H7 (cell line): ENCODE data around the gene ENG. TPM values are rescaled to one million over a fixed set of nuclear protein-coding genes. Genes with fewer than 3 reads are reported as not detected.

ENCODE experiments used
- DNase-seq: peaks from one replicate; pipeline ENCODE4 v3.0.0; 2012
- H3K27me3 ChIP-seq: 2 replicates; pipeline ENCODE4 v1.6.0; 2011; ENCODE audit warnings: mild to moderate bottlenecking, low read length; ENCODE audit not compliant: control insufficient read depth, insufficient read depth
- H3K36me3 ChIP-seq: replicated peaks from 2 replicates; pipeline ENCODE4 v1.5.1; 2011; ENCODE audit warnings: low read length; ENCODE audit not compliant: control insufficient read depth, insufficient read depth
- H3K4me3 ChIP-seq: 2 replicates; pipeline ENCODE4 v1.5.1; 2011; ENCODE audit warnings: low read depth, mild to moderate bottlenecking, control low read depth, low read length, moderate library complexity; ENCODE audit not compliant: insufficient read depth
- total RNA-seq: library from RNA; depleted of rRNA; stranded (reverse); fragments of >200 nt; shearing (Covaris generic); gene quantifications from 2 replicates; pipeline ENCODE4 v1.2.3, GENCODE V29; 2014

ENG gene
- total RNA-seq, 1 experiment from 2014 or later: 1.8 TPM

- Histone ChIP-seq H3K27me3 (no peaks in the 10 kb centered on the region), H3K36me3 (peaks cover 33% of the 10 kb centered on the region), H3K4me3 (no peak overlapping the region)
- DNase-seq: no peak
Observed at GRCh38 chr9:127812011-127812410, 42.4 kb downstream of the ENG start.

DNA sequence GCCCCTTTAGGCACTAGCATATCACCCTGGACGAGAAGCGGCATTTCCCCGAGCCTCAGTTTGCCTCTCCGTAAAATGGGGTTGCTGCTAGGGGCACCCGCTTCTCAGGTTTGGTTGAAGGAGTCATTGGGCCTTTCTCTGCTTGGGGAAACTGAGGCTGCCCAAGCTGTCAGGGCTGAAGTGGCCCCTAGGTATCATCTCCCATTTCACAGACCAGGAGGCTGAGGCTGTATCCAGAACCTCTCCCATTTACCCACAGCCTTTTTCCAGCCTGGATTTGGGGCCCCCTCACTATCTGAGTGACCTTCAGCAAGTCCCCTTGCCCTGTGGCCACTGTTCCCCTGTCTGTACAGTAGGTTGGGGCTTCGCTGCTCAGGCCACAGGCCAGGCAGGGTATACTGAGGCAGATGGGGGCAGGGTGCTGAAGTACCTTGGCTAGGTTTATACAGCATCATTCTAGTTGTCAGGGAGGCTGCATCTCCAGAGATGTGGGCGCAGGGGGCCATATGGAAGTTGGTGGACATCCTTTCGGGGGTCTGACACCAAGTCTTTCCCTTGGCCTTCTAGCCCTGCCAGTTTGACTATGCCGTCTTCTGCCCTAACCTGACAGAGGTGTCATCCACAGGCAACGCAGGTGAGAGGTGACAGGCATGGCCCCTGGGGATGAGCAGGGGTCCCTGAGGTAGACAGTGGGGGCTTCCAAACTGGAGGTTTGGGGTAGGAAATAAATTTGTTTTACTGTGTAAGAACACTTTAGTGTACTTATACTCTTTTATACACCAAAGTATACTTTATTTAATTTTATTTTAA lies 43.9 kb downstream of the ENG start:
- peak; percentile 17 for DNase-seq
- Histone ChIP-seq H3K4me3 (no peak overlapping the region), H3K36me3 (peaks cover 33% of the 10 kb centered on the region), H3K27me3 (no peaks in the 10 kb centered on the region)

DNA sequence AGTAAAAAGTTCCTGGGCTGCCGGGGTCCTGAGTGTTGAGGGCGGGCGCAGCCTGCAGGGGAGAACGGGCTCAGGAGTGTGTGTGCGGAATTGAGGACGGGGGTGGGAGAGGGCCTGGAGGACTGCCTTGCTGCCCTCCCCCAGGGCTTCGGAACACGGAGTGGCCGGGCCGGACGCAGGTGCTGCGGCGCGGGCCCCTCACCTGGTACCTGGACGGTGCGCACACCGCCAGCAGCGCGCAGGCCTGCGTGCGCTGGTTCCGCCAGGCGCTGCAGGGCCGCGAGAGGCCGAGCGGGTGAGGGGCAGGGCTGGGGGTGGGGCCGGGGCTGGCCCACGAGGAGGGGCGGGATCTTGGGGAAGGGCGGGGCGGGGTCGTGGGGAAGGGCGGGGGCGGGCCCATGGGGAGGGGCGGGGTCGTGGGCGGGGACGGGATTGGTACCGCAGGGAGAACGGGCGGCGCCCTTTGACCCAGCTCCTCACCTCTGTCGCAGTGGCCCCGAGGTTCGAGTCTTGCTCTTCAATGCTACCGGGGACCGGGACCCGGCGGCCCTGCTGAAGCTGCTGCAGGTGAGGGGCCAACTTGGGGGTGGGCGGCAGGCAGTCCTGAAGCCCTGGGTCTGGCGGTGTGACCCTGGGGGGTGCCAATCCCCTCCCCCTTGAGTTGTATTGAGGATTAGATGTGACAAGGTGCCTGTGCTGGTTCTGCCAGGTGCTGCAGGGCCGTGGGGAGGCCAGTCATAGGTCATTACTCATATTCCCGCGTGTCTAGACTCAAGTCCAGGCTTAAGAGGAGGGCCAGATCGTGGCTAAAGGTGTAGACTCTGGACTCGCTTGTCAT lies 44.7 kb downstream of the ENG start:
- Histone ChIP-seq H3K36me3 (peaks cover 30% of the 10 kb centered on the region), H3K27me3 (no peaks in the 10 kb centered on the region), H3K4me3 (peak overlapping the region; percentile 27)
- peak; percentile 99 for DNase-seq

DNA sequence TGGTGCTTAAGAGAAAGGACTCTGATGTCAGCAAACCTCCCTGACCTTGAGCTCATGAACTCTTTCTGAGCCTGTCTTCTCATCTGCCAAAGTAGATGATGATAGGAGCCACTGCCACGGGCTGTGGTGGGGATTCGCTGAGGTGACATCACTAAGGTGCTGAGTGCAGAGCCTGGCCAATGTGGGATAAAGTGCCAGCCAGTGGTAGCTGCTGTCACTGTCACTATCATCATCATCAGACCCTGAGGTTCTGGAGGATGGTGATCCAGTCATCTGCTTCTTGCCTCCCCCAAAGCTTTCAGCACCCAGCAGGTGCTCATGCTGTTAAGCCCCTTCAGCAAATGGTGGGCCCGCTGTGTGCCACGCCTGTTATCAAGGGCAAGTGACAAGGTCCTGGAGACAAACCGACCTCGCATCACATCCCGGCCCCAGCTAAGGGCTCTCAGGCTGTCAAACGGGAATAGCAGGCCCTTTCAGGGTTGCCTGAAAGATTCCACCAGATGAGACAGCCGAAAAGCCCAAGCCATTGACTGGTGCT lies 45.4 kb downstream of the ENG start:
- DNase-seq: no peak
- Histone ChIP-seq H3K36me3 (peaks cover 28% of the 10 kb centered on the region), H3K4me3 (no peak overlapping the region), H3K27me3 (no peaks in the 10 kb centered on the region)

GRCh38 chr9:127808347-127809001 lies 46.0 kb downstream of the ENG start:
- Histone ChIP-seq H3K27me3 (no peaks in the 10 kb centered on the region), H3K36me3 (peaks cover 24% of the 10 kb centered on the region), H3K4me3 (no peak overlapping the region)
- peak; percentile 35 for DNase-seq

GRCh38 chr9:127806871-127807270 lies 47.6 kb downstream of the ENG start:
- no peak for DNase-seq
- Histone ChIP-seq H3K36me3 (peaks cover 11% of the 10 kb centered on the region), H3K27me3 (no peaks in the 10 kb centered on the region), H3K4me3 (no peak overlapping the region)

DNA sequence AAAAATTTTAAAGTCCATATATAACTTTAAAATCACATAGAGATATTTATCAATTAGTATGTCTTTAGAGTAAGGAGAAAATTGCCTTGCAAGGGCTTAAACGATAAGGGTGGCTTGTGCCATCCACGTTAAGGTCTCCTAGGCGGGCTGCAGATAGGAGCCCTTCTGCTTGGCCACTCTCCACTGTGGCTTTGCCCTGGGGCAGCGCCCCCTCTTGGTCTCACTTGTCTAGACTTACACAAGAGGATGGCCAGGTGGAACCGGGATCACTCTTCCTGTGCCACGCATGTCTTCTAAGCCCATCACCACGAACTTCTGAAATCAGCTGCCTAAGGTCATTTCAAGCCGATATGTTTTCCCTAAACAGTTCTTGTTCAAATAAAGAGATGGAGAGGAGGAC lies 48.8 kb downstream of the ENG start:
- Histone ChIP-seq H3K36me3 (peaks cover 8% of the 10 kb centered on the region), H3K4me3 (no peak overlapping the region), H3K27me3 (no peaks in the 10 kb centered on the region)
- peak; percentile 91 for DNase-seq

- H3K27me3 ChIP-seq: no peaks in the 10 kb centered on the region
- DNase-seq: no peak
- H3K4me3 ChIP-seq: peak overlapping the region; percentile 63
- peaks cover 6% of the 10 kb centered on the region for H3K36me3 ChIP-seq
Observed at GRCh38 chr9:127803507-127804352, 50.7 kb downstream of the ENG start.

GRCh38 chr9:127802576-127803443 lies 51.6 kb downstream of the ENG start, which contains the start of gene FPGS:
TSS of gene FPGS (plus strand) at chr9:127802882. CDS start at chr9:127802925, 43 bp downstream.
- H3K36me3 ChIP-seq: peaks cover 4% of the 10 kb centered on the region
- H3K27me3 ChIP-seq: no peaks in the 10 kb centered on the region
- H3K4me3 ChIP-seq: peak within 1 kb of the TSS; percentile 63
- peak; percentile 100 for DNase-seq

DNA sequence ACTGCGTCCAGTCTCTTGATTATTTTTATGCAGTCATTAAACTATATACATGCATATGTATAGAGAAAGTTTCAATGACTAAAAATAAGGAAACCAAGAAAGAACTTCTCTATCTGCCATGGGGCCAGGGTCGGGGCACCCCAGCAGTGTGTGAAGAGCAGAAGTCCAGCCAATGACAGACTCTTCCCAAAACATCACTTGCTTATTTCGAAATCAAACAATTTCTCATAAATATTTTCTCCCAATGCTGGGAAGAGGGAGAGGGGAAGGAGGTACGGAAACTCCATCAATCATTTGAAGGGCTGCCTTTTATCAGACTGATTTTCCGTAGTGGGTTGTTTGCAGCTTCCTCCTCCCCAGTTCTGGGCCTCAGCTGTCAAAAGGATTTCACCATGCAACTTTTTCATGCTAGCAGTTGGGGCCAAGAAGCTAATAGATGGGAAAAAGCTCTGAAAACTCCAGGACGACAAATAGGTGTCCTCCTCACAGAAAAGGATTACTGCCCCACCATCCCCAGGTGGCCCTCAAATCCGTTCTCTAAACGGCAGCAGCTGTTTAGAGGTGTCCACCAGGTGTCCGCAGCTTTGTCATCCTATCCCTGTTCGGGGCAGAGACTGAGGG lies 52.4 kb downstream of the ENG start:
- DNase-seq: no peak
- Histone ChIP-seq H3K27me3 (no peaks in the 10 kb centered on the region), H3K36me3 (peaks cover 1% of the 10 kb centered on the region), H3K4me3 (peak overlapping the region; percentile 45)

DNA sequence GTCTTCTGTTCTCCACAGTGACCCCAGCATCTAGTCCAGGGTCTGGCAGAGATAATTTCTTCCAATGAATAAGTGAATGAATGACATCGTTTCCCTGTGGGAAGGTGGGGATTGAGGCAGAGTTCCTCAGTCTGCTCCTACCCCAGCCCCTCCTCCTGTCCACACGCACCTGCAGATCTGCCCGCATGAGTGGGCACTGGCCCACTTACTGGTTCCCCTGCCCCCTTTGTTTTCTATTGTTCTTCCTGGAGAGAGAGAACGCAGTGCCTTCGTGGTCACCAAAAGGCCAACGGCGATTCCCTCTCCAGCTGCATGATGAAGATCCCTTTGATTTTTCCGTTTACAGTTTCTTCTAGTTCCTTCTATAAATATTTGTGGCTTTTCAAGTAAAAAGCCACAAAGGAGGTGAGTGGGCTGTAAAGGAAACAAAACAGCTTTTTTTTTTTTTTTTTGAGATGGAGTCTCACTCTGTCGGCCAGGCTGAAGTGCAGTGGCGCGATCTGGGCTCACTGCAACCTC lies 57.5 kb downstream of the ENG start:
- no peak overlapping the region for H3K4me3 ChIP-seq
- no peaks in the 10 kb centered on the region for H3K27me3 ChIP-seq
- H3K36me3 ChIP-seq: peaks cover 4% of the 10 kb centered on the region
- DNase-seq: no peak

GRCh38 chr9:127796225-127796813 lies 58.1 kb downstream of the ENG start:
- DNase-seq: no peak
- no peak overlapping the region for H3K4me3 ChIP-seq
- H3K36me3 ChIP-seq: peaks cover 6% of the 10 kb centered on the region
- H3K27me3 ChIP-seq: no peaks in the 10 kb centered on the region
